Neural cell (in vitro differentiated cells): ENCODE results near the gene TMPRSS2. TPM values are rescaled to one million over a fixed set of nuclear protein-coding genes. Genes with fewer than 3 reads are reported as not detected.
"Not testable (repeated sequence)": the region's sequence is repeated elsewhere in the genome, so short reads cannot be mapped to it uniquely, and the experiment has no call there.

Source experiments
- H2AFZ ChIP-seq: fragments of 200-600, 300-800 bp; sonication (generic), shearing (Covaris generic); 2 replicates; pipeline ENCODE4 v1.6.0; 2014; ENCODE audit warnings: low read depth, mild to moderate bottlenecking, antibody characterized with exemption, low read length, moderate library complexity
- H3F3A ChIP-seq: fragments of 200-600 bp; shearing (Covaris generic); 2 replicates; pipeline ENCODE4 v1.6.1; 2016; ENCODE audit warnings: mild to moderate bottlenecking, moderate library complexity, mixed read lengths, antibody characterized with exemption, low read length; ENCODE audit not compliant: insufficient read depth, poor library complexity, severe bottlenecking
- H3K27ac ChIP-seq: fragments of 200-600, 300-800 bp; sonication (generic), shearing (Covaris generic); 2 replicates; pipeline ENCODE4 v1.5.1; 2014; ENCODE audit warnings: mild to moderate bottlenecking, low read length, moderate library complexity
- H3K27me3 ChIP-seq: fragments of 300-800, 200-600 bp; sonication (generic), shearing (Covaris generic); 2 replicates; pipeline ENCODE4 v1.6.0; 2014; ENCODE audit warnings: mild to moderate bottlenecking, low read depth, low read length, moderate library complexity; ENCODE audit not compliant: insufficient read depth
- H3K36me3 ChIP-seq: fragments of 300-800, 200-600 bp; sonication (generic), shearing (Covaris generic); 2 replicates; pipeline ENCODE4 v1.5.1; 2014; ENCODE audit warnings: mild to moderate bottlenecking, antibody characterized with exemption, low read length, moderate library complexity; ENCODE audit not compliant: insufficient read depth
- H3K4me2 ChIP-seq: fragments of 300-800, 200-600 bp; sonication (generic), shearing (Covaris generic); 2 replicates; pipeline ENCODE4 v1.6.0; 2014; ENCODE audit warnings: mild to moderate bottlenecking, low read length
- H3K4me3 ChIP-seq: fragments of 300-800, 200-600 bp; sonication (generic), shearing (Covaris generic); 2 replicates; pipeline ENCODE4 v1.5.1; 2014; ENCODE audit warnings: mild to moderate bottlenecking, low read length, moderate library complexity
- H3K79me2 ChIP-seq: fragments of 200-600 bp; shearing (Covaris generic); replicated peaks from 2 replicates; pipeline ENCODE4 v1.6.0; 2014; ENCODE audit warnings: mild to moderate bottlenecking, low read length, moderate library complexity; ENCODE audit not compliant: insufficient read depth
- H3K9ac ChIP-seq: fragments of 300-800, 200-600 bp; sonication (generic), shearing (Covaris generic); 2 replicates; pipeline ENCODE4 v1.6.1; 2016; ENCODE audit warnings: mild to moderate bottlenecking, low read length, mixed read lengths
- H3K9me2 ChIP-seq: fragments of 200-600 bp; shearing (Covaris generic); 2 replicates; pipeline ENCODE4 v1.6.1; 2016; ENCODE audit warnings: mild to moderate bottlenecking, low read length, mixed read lengths; ENCODE audit not compliant: insufficient read depth
- H3K9me3 ChIP-seq: fragments of 200-600, 300-800 bp; sonication (generic), shearing (Covaris generic); 2 replicates; pipeline ENCODE4 v1.6.1; 2016; ENCODE audit warnings: mild to moderate bottlenecking, mixed run types, low read length, moderate library complexity, mixed read lengths
- H4K20me1 ChIP-seq: fragments of 200-600 bp; shearing (Covaris generic); 2 replicates; pipeline ENCODE4 v1.6.1; 2016; ENCODE audit warnings: mild to moderate bottlenecking, mixed run types; ENCODE audit not compliant: insufficient read depth
- EP300 ChIP-seq: fragments of 450-650 bp; conservative IDR thresholded peaks from 2 replicates; pipeline ENCODE4 v1.6.1; 2014; ENCODE audit warnings: antibody characterized with exemption, mild to moderate bottlenecking, moderate library complexity; ENCODE audit not compliant: poor library complexity, severe bottlenecking
- EZH2 ChIP-seq: fragments of 200-600, 300-800 bp; shearing (Covaris generic), sonication (generic); IDR thresholded peaks from 2 replicates; pipeline ENCODE4 v1.6.1; 2014; ENCODE audit warnings: antibody characterized with exemption, low read length, borderline replicate concordance, mild to moderate bottlenecking; ENCODE audit not compliant: insufficient read depth, poor library complexity, severe bottlenecking
- MXI1 ChIP-seq: fragments of 450-650 bp; conservative IDR thresholded peaks from 2 replicates; pipeline ENCODE4 v1.6.1; 2014; ENCODE audit warnings: antibody characterized with exemption, mild to moderate bottlenecking; ENCODE audit not compliant: poor library complexity, severe bottlenecking
- POLR2AphosphoS5 ChIP-seq: IDR thresholded peaks from 2 replicates; pipeline ENCODE4 v1.6.1; 2012
- RAD21 ChIP-seq: fragments of 450-650 bp; conservative IDR thresholded peaks from 2 replicates; pipeline ENCODE4 v1.6.1; 2014; ENCODE audit warnings: antibody characterized with exemption, mild to moderate bottlenecking, moderate library complexity
- SMC3 ChIP-seq: fragments of 450-650 bp; conservative IDR thresholded peaks from 2 replicates; pipeline ENCODE4 v1.6.1; 2014; ENCODE audit warnings: antibody characterized with exemption, mild to moderate bottlenecking, moderate library complexity; ENCODE audit not compliant: poor library complexity
- TAF1 ChIP-seq: IDR thresholded peaks from 2 replicates; pipeline ENCODE4 v1.6.1; 2012; ENCODE audit warnings: low read depth
- polyA plus RNA-seq: library from polyadenylated mRNA; depleted of rRNA; stranded (reverse); fragments of >200 nt; gene quantifications from 2 replicates; pipeline ENCODE4 v1.2.3, GENCODE V29; 2014
- small RNA-seq, 3 experiments: library from RNA; depleted of rRNA; stranded (forward); fragments of <200 nt; gene quantifications; one replicate each; pipeline ENCODE3, GENCODE V24; 2012
- TF ChIP-seq, protein P1 (sequence below): IDR thresholded peaks from 2 replicates; pipeline ENCODE4 v1.6.1; 2012; ENCODE audit warnings: borderline replicate concordance
- TF ChIP-seq, protein P2 (sequence below): fragments of 450-650 bp; IDR thresholded peaks from 2 replicates; pipeline ENCODE4 v1.5.1; 2014; ENCODE audit warnings: antibody characterized with exemption, mild to moderate bottlenecking, moderate library complexity; ENCODE audit not compliant: poor library complexity, severe bottlenecking

Gene TMPRSS2
- polyA plus RNA-seq, 1 donor from 2014 or later, result not detected

- no peak overlapping the region for H3K27ac ChIP-seq
- TF ChIP-seq, protein P1, sequence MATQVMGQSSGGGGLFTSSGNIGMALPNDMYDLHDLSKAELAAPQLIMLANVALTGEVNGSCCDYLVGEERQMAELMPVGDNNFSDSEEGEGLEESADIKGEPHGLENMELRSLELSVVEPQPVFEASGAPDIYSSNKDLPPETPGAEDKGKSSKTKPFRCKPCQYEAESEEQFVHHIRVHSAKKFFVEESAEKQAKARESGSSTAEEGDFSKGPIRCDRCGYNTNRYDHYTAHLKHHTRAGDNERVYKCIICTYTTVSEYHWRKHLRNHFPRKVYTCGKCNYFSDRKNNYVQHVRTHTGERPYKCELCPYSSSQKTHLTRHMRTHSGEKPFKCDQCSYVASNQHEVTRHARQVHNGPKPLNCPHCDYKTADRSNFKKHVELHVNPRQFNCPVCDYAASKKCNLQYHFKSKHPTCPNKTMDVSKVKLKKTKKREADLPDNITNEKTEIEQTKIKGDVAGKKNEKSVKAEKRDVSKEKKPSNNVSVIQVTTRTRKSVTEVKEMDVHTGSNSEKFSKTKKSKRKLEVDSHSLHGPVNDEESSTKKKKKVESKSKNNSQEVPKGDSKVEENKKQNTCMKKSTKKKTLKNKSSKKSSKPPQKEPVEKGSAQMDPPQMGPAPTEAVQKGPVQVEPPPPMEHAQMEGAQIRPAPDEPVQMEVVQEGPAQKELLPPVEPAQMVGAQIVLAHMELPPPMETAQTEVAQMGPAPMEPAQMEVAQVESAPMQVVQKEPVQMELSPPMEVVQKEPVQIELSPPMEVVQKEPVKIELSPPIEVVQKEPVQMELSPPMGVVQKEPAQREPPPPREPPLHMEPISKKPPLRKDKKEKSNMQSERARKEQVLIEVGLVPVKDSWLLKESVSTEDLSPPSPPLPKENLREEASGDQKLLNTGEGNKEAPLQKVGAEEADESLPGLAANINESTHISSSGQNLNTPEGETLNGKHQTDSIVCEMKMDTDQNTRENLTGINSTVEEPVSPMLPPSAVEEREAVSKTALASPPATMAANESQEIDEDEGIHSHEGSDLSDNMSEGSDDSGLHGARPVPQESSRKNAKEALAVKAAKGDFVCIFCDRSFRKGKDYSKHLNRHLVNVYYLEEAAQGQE, result no peak
- TF ChIP-seq POLR2AphosphoS5, result no peak
- TF ChIP-seq EZH2, result no peak
- TF ChIP-seq SMC3, result no peak
- TF ChIP-seq, protein P2, sequence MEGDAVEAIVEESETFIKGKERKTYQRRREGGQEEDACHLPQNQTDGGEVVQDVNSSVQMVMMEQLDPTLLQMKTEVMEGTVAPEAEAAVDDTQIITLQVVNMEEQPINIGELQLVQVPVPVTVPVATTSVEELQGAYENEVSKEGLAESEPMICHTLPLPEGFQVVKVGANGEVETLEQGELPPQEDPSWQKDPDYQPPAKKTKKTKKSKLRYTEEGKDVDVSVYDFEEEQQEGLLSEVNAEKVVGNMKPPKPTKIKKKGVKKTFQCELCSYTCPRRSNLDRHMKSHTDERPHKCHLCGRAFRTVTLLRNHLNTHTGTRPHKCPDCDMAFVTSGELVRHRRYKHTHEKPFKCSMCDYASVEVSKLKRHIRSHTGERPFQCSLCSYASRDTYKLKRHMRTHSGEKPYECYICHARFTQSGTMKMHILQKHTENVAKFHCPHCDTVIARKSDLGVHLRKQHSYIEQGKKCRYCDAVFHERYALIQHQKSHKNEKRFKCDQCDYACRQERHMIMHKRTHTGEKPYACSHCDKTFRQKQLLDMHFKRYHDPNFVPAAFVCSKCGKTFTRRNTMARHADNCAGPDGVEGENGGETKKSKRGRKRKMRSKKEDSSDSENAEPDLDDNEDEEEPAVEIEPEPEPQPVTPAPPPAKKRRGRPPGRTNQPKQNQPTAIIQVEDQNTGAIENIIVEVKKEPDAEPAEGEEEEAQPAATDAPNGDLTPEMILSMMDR, result no peak
- TF ChIP-seq RAD21, result no peak
- no peak for TF ChIP-seq EP300
- no peak for TF ChIP-seq MXI1
- TF ChIP-seq TAF1, result no peak
- no peaks in the 10 kb centered on the region for H3K36me3 ChIP-seq
- no peaks in the 10 kb centered on the region for H3K9me3 ChIP-seq
- no peak overlapping the region for H3K9ac ChIP-seq
- no peak overlapping the region for H3K4me2 ChIP-seq
- no peak overlapping the region for H3K4me3 ChIP-seq
- H2AFZ ChIP-seq, result no peak overlapping the region
- no peaks in the 10 kb centered on the region for H3K79me2 ChIP-seq
- H4K20me1 ChIP-seq, result no peaks in the 10 kb centered on the region
- H3K9me2 ChIP-seq, result no peaks in the 10 kb centered on the region
- H3K27me3 ChIP-seq, result no peaks in the 10 kb centered on the region
- H3F3A ChIP-seq, result no peaks in the 10 kb centered on the region
Observed at GRCh38 chr21:41418393-41418792, 89.6 kb downstream of the TMPRSS2 start.

DNA sequence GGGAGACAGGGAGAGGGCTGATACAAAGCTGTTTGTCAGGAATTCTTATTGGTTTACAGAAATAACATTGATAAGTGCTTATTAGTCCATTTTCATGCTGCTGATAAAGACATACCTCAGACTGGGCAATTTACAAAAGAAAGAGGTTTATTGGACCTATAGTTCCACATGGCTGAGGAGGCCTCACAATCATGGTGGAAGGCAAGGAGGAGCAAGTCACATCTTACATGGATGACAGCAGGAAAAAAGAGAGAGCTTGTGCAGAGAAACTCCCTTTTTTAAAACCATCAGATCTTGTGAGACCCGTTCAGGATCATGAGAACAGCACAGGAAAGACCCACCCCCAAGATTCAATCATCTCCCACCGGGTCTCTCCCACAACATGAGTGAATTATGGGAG lies 90.5 kb downstream of the TMPRSS2 start:
- not testable (repeated sequence) for H3K79me2 ChIP-seq, H3K4me2 ChIP-seq, H2AFZ ChIP-seq, H3F3A ChIP-seq, H3K27ac ChIP-seq, H3K4me3 ChIP-seq, H3K9me2 ChIP-seq, H3K27me3 ChIP-seq, H3K36me3 ChIP-seq, H3K9me3 ChIP-seq, H4K20me1 ChIP-seq, H3K9ac ChIP-seq

Small RNA genes lying within 50 kb of the gene (small RNA-seq; reads per million reads assigned to genes)
- gene RF00421, result 0 reads per million in 3 experiments

Other genes with a start within 250 kb of the TMPRSS2 start
- not detected in 2 replicates for gene FAM3B, start 191.4 kb downstream of the TMPRSS2 start, polyA plus RNA-seq
- gene MX2, start 146.1 kb downstream of the TMPRSS2 start, polyA plus RNA-seq, result not detected in 2 replicates
- gene MX1, start 81.9 kb downstream of the TMPRSS2 start, polyA plus RNA-seq, result 0.07 and 4.9 TPM in 2 replicates